Heart left ventricle (tissue), 13 donors: ENCODE data around the gene TEX13B.

ENCODE experiments used
- POLR2A ChIP-seq, 2 donors: fragments of 450-650 bp; IDR thresholded peaks; one replicate each; pipeline ENCODE4 v1.6.1; 2017; ENCODE audit warnings: antibody characterized with exemption in 2 of 2, mild to moderate bottlenecking in 2 of 2, moderate library complexity in 2 of 2
- TF ChIP-seq, protein P1 (sequence below), 12 donors: fragments of 200-600 bp; sonication (generic) in 4 of 12; IDR thresholded peaks; one replicate each; pipeline versions ENCODE4 v1.5.0 to v1.8.0; 2018 to 2022; ENCODE audit warnings: antibody characterized with exemption in 12 of 12, mild to moderate bottlenecking in 5 of 12
- donor health status: ischemic (EF 13 %, LVEDD 7.1; RV severe dilation, severe dysfunction).
- donor health status: DM: no; HTN: yes; CAD: no.
- donor health status: DM: no; HTN: no; CAD: no.
- donor health status: ischemic (EF 25% LVEDD 6.9; RV normal size, moderate dysfunction).
- donor health status: ischemic (EF 25% LVEDD 5.7; RV mildly dilated, moderate dysfunction).
- donor health status: ischemic (EF 35%, LVEDD 5.7; RV mildly dilated, moderate dysfunction).
- donor health status: nonischemic (EF 11% LVEDD 7.7; RV severe dilation, severe dysfunction).
- donor health status: DM: yes; HTN: yes; CAD: no.
- donor health status: PGD.
- donor health status: ischemic (EF 29% LVEDD 5.4; RV normal size, mild dysfunction).
- donor health status: nonischemic (EF 23%, LVEDD 6.1; RV moderate dilation, normal function).

DNA sequence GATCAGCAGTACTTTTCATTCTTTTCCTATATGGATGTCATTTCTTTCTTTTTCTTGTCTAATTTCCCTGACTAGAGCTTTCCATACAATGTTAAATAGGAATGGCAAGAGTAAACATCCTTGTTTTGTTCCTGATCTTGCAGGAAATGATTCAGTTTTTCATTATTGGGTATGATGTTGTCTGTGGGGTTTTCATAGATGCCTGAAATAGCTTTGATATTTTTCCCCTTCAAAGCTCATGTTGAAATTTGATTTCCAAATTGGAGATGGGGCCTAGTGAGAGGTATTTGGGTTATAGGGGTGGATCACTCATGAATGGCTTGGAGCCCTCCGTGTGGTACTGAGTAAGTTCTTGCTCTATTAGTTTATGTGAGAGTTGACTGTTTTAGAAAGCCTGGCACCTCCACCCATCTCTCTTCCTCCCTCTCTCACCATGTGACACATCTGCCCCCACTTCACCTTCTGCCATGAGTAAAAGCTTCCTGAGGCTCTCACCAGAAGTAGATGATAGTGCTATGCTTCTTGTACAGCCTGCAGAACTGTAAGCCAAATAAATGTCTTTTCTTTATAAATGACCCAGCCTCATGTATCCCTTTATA, 40.4 kb upstream of the TEX13B start:
- TF ChIP-seq, protein P1, sequence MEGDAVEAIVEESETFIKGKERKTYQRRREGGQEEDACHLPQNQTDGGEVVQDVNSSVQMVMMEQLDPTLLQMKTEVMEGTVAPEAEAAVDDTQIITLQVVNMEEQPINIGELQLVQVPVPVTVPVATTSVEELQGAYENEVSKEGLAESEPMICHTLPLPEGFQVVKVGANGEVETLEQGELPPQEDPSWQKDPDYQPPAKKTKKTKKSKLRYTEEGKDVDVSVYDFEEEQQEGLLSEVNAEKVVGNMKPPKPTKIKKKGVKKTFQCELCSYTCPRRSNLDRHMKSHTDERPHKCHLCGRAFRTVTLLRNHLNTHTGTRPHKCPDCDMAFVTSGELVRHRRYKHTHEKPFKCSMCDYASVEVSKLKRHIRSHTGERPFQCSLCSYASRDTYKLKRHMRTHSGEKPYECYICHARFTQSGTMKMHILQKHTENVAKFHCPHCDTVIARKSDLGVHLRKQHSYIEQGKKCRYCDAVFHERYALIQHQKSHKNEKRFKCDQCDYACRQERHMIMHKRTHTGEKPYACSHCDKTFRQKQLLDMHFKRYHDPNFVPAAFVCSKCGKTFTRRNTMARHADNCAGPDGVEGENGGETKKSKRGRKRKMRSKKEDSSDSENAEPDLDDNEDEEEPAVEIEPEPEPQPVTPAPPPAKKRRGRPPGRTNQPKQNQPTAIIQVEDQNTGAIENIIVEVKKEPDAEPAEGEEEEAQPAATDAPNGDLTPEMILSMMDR (IDR thresholded peaks at IDR 0.05) = no peak
- no peak for TF ChIP-seq POLR2A (IDR thresholded peaks at IDR 0.05)
